ENCODE results near the gene NAA80. TPM values are rescaled to one million over a fixed set of nuclear protein-coding genes. Genes with fewer than 3 reads are reported as not detected.

The NAA80 gene
- total and polyA plus RNA-seq, 10 of the 15 experiments (the other 5 are each of a cell fraction or from before 2014, with no cell fraction given) = 0.48 to 12.7 (median 6.7) TPM

GRCh38 chr3:50297384-50297775, 1.8 kb downstream of the NAA80 start (continued):
- no peak for TF ChIP-seq ZNF687 (IDR thresholded peaks at IDR 0.05)
- TF ChIP-seq JUNB (IDR thresholded peaks at IDR 0.05) = no peak
- no peak for TF ChIP-seq NR2F1 (conservative IDR thresholded peaks at IDR 0.05)
- no peak for TF ChIP-seq NBN (IDR thresholded peaks at IDR 0.05)
- TF ChIP-seq ZNF384 (IDR thresholded peaks at IDR 0.05; ENCODE audit: borderline replicate concordance, low read depth, low read length) = no peak

- no peaks in the 10 kb centered on the region for H3K27me3 ChIP-seq (replicated peaks in 1 of 2; ENCODE audit: control insufficient read depth in 2 of 2, insufficient read depth in 2 of 2, low read length in 1 of 2)
- DNase-seq (ENCODE audit: low read depth, low spot score) = no peak
- SMC1A ChIA-PET (ENCODE audit: uncharacterized antibody, unreplicated experiment) = no interaction called here
- no peaks in the 10 kb centered on the region for H3K9me3 ChIP-seq (replicated peaks; ENCODE audit: control insufficient read depth, insufficient read depth, low read length)
- FAIRE-seq = no peak
- no peaks in the 10 kb centered on the region for H4K20me1 ChIP-seq (ENCODE audit: control insufficient read depth, insufficient read depth)
- no TSS peak for BruUV-seq (replicated peaks)
- H2AFZ ChIP-seq (ENCODE audit: control insufficient read depth, low read depth, low read length) = no peak overlapping the region
- 82% methylated on average over 18 of the region's 18 CpGs for WGBS (ENCODE audit: insufficient coverage, insufficient replicate concordance, low lambda C conversion rate, missing lambda C conversion rate)
- no peaks in the 10 kb centered on the region for H3K36me3 ChIP-seq (ENCODE audit: control insufficient read depth in 2 of 2, insufficient read depth in 2 of 2, low read length in 1 of 2)
- in situ Hi-C loops (cut with MboI) = no loop called here
- H3K4me2 ChIP-seq (ENCODE audit: control insufficient read depth, insufficient read depth) = no peak overlapping the region
- H3K9ac ChIP-seq (ENCODE audit: control insufficient read depth, insufficient read depth, low read length) = no peak overlapping the region
- no peak for TF ChIP-seq SMAD1 (IDR thresholded peaks at IDR 0.05; ENCODE audit: low read depth, partially characterized antibody)
- TF ChIP-seq HDAC2 (IDR thresholded peaks at IDR 0.05) = no peak
- no peak for TF ChIP-seq TCF3 (IDR thresholded peaks at IDR 0.05; ENCODE audit: borderline replicate concordance, insufficient read depth, low read depth, low read length)
- no peak for TF ChIP-seq BCL3 (IDR thresholded peaks at IDR 0.05; ENCODE audit: borderline replicate concordance, insufficient read depth, low read depth, low read length, poor library complexity, severe bottlenecking)
- no peak for TF ChIP-seq POLR2AphosphoS5 (IDR thresholded peaks at IDR 0.05; ENCODE audit: low read length)
- POLR2A ChIA-PET = no interaction called here
- intact Hi-C loops (cut with micrococcal nuclease; ENCODE audit: unreplicated experiment) = loop anchor here (5.0 kb wide), 1 partner anchor 40 kb away; no protein-coding TSS in a partner anchor
- H3K4me1 ChIP-seq (ENCODE audit: control insufficient read depth, insufficient read depth, low read length) = peaks cover 4% of the 10 kb centered on the region
- RAD21 ChIA-PET (ENCODE audit: unreplicated experiment) = interaction anchor here (0.9 to 1.2 kb wide), 2 partner anchors 35 to 40 kb away, joined by 3 read pairs; no protein-coding TSS in a partner anchor
- CTCF ChIA-PET = interaction anchor here (3.2 to 3.5 kb wide), 2 partner anchors 28 to 37 kb away, joined by 10 to 22 read pairs; no protein-coding TSS in a partner anchor
- H3K4me3 ChIP-seq = no peak overlapping the region
- peaks cover 5% of the 10 kb centered on the region for H3K79me2 ChIP-seq (ENCODE audit: control insufficient read depth, insufficient read depth, low read length)
- no peak overlapping the region for H3K27ac ChIP-seq (ENCODE audit: control insufficient read depth, insufficient read depth)
- ATAC-seq = no peak
Observed at GRCh38 chr3:50296721-50297383, 2.4 kb downstream of the NAA80 start.

Data from GM12878 (cell line).